ENCODE data around the gene SOCS1. TPM values are rescaled to one million over a fixed set of nuclear protein-coding genes. Genes with fewer than 3 reads are reported as not detected.
A peak's percentile ranks its signal among the peaks of the same experiment; 100 is the strongest.

SOCS1 gene
- total and polyA plus RNA-seq, 2 of the 4 experiments (the other 2 are of a cell fraction), result 2.0 to 22.0 TPM

DNA sequence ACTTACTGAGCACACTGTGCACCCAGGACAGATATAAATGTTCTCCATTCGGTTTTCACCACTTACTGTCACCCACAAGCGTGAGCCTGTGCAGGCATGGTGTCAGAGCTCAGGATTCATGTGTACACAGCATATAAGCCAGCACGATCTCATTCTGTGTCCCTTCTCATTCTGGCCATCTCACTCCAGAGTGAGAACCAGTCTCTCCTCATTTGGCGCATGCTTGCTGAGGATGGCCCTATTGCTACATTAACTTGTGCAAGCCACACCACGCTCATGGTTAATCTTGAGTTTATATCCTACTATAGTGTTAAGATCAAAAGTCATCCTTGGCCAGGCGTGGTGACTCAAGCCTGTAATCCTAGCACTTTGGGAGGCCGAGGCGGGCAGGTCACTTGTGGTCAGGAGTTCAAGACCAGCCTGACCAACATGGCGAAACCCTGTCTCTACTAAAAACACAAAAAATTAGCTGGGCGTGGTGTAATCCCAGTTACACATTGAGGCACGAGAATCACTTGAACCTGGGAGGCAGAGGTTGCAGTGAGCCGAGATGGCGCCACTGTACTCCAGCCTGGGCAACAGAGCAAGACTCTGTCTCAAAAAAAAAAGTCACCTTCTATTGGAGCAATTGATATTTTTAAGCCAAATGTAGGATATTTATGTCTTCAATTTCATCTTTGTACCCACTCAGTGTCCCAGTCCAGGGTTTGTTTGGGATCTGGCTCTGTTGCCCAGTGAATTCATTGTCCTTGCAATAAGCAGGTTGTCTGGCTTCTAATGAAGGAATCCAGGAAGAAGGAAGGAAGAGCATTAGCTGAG is 20.9 kb downstream of the SOCS1 start:
- Histone ChIP-seq H2BK5ac (ENCODE audit: low read depth, low read length, poor library complexity, severe bottlenecking) (no peak overlapping the region), H4K8ac (ENCODE audit: low read depth in 2 of 2, low read length in 2 of 2) (peak overlapping the region in 1 of 2 experiments; percentile 21; a peak in 1 of 4 replicates), H2BK120ac (ENCODE audit: low read depth, low read length) (0 out of 2 replicates have a peak overlapping the region, but pooled peaks have one; percentile 16), H3K4me1 (ENCODE audit: control insufficient read depth, insufficient read depth, low read length) (peaks cover 2% of the 10 kb centered on the region; the same call in 1 of the 2 replicates), H2AFZ (replicated peaks; ENCODE audit: low read length, poor library complexity) (no peak overlapping the region), H3K9me1 (ENCODE audit: insufficient read depth, low read length) (no peaks in the 10 kb centered on the region; the same call in 1 of the 2 replicates), H4K20me1 (ENCODE audit: insufficient read depth, low read length) (no peaks in the 10 kb centered on the region), H4K91ac (ENCODE audit: insufficient read depth, low read depth, low read length) (no peak overlapping the region), H3K4me2 (ENCODE audit: low read depth, low read length) (no peak overlapping the region), H3K9me3 (ENCODE audit: control insufficient read depth, insufficient read depth, low read length) (no peaks in the 10 kb centered on the region), H2AK9ac (replicated peaks; ENCODE audit: low read depth, low read length, poor library complexity) (no peak overlapping the region), H3K18ac (ENCODE audit: low read depth, low read length) (no peak overlapping the region), H3K79me1 (ENCODE audit: low read depth in 1 of 2, low read length in 2 of 2) (no peaks in the 10 kb centered on the region), H3K9ac (ENCODE audit: low read depth, low read length) (no peak overlapping the region), H3K23ac (ENCODE audit: low read depth, low read length) (no peak overlapping the region), H4K5ac (ENCODE audit: low read depth, low read length) (no peak overlapping the region), H3K36me3 (ENCODE audit: control insufficient read depth, insufficient read depth, low read length) (no peaks in the 10 kb centered on the region), H3K4ac (ENCODE audit: low read depth, low read length) (0 out of 2 replicates have a peak overlapping the region, but pooled peaks have one; percentile 19), H2BK15ac (ENCODE audit: low read depth, low read length) (no peak overlapping the region), H2AK5ac (ENCODE audit: low read depth, low read length) (peak overlapping the region; percentile 64), H3K27ac (ENCODE audit: insufficient read depth, low read length) (no peak overlapping the region), H3K27me3 (ENCODE audit: control insufficient read depth, insufficient read depth, low read length) (no peaks in the 10 kb centered on the region), H2BK20ac (ENCODE audit: low read depth, low read length) (no peak overlapping the region), H3K14ac (replicated peaks; ENCODE audit: low read depth, low read length) (0 out of 2 replicates have a peak overlapping the region, but pooled peaks have one; percentile 2), H3K4me3 (ENCODE audit: insufficient read depth, low read depth, low read length) (no peak overlapping the region), H3K56ac (ENCODE audit: extremely low read depth, insufficient read depth, low read length) (no peak overlapping the region)
- TF ChIP-seq RAD21 (IDR thresholded peaks at IDR 0.05; ENCODE audit: low read length) (no peak), RFX5 (IDR thresholded peaks at IDR 0.05; ENCODE audit: low read depth, low read length) (no peak), SMC3 (IDR thresholded peaks at IDR 0.05; ENCODE audit: low read depth, low read length) (no peak), POLR2A (IDR thresholded peaks at IDR 0.05; ENCODE audit: low read depth, low read length) (no peak), MAFK (IDR thresholded peaks at IDR 0.05; ENCODE audit: low read depth, low read length) (no peak), RCOR1 (IDR thresholded peaks at IDR 0.05; ENCODE audit: insufficient replicate concordance, low read length) (no peak), MXI1 (IDR thresholded peaks at IDR 0.05; ENCODE audit: borderline replicate concordance, low read depth, low read length) (no peak)
- peak; percentile 24 for DNase-seq
- WGBS, 2 experiments (ENCODE audit: extremely low coverage in 2 of 2, insufficient read length in 1 of 2), result 95% methylated on average over 3 of the region's 13 CpGs; no CpG with 5 or more reads in 1 of the 2 experiments
- dilution Hi-C loops (cut with HindIII; ENCODE audit: low sequenced_read_pairs, unreplicated experiment), result no loop called here
- POLR2A ChIA-PET (ENCODE audit: unreplicated experiment), result no interaction called here
- BruUV-seq (replicated peaks), result no TSS peak
- intact Hi-C loops (cut with micrococcal nuclease), result no loop called here
- peak; percentile 24; the same call in 1 of the 2 replicates for ATAC-seq (ENCODE audit: low read depth)
- in situ Hi-C loops (cut with MboI; ENCODE audit: low sequenced_read_pairs), result no loop called here
- CTCF ChIA-PET, result interaction anchor here (0.7 kb wide), 1 partner anchor 14 kb away, joined by 3 read pairs; no protein-coding TSS in a partner anchor

Measured in IMR-90 (cell line).